Heart right ventricle (tissue), 16 donors: Measurements from ENCODE around the gene GIN1. TPM values are rescaled to one million over a fixed set of nuclear protein-coding genes. Genes with fewer than 3 reads are reported as not detected.

Experiments
- ATAC-seq, 8 donors: fragments of 200-7000 bp; cut with Tn5 transposase; one replicate each; pipeline ENCODE4 v1.9.1; 2020; ENCODE audit warnings: mild to moderate bottlenecking in 8 of 8, moderate library complexity in 8 of 8, moderate number of reproducible peaks in 1 of 8
- DNase-seq, 2 donors: peaks; one replicate each; pipeline ENCODE4 v3.0.0-alpha.2; 2020
- H3K27ac ChIP-seq, 10 donors: fragments of 200-600 bp; sonication (generic) in 2 of 10; one replicate each; pipeline versions ENCODE4 v1.5.0 to v1.8.0; 2020 to 2022; ENCODE audit warnings: mild to moderate bottlenecking in 3 of 10
- H3K27me3 ChIP-seq, 7 donors: fragments of 200-600 bp; one replicate each; pipeline ENCODE4 v1.8.0; 2021 to 2022; ENCODE audit warnings: mild to moderate bottlenecking in 2 of 7
- H3K36me3 ChIP-seq, 9 donors: fragments of 200-600 bp; sonication (generic) in 1 of 9; one replicate each; pipeline versions ENCODE4 v1.5.0 to v1.8.0; 2020 to 2022; ENCODE audit warnings: mild to moderate bottlenecking in 2 of 9
- H3K4me1 ChIP-seq, 9 donors: fragments of 200-600 bp; sonication (generic) in 1 of 9; one replicate each; pipeline versions ENCODE4 v1.5.0 to v1.8.0; 2020 to 2022; ENCODE audit warnings: mild to moderate bottlenecking in 4 of 9
- H3K4me3 ChIP-seq, 10 donors: fragments of 200-600 bp; sonication (generic) in 2 of 10; one replicate each; pipeline versions ENCODE4 v1.5.0 to v1.8.0; 2020 to 2022; ENCODE audit warnings: mild to moderate bottlenecking in 7 of 10, moderate library complexity in 2 of 10
- H3K9me3 ChIP-seq, 11 donors: fragments of 200-600 bp in 10 of 11; sonication (generic) in 2 of 11; one replicate each; pipeline versions ENCODE4 v1.5.0 to v1.8.0; 2013 to 2022; ENCODE audit warnings: mild to moderate bottlenecking in 2 of 11, control low read depth in 1 of 11, moderate library complexity in 1 of 11
- CTCF ChIP-seq, 9 donors: fragments of 200-600 bp; sonication (generic) in 2 of 9; IDR thresholded peaks; one replicate each; pipeline versions ENCODE4 v1.5.0 to v1.8.0; 2021 to 2022; ENCODE audit warnings: antibody characterized with exemption in 9 of 9, mild to moderate bottlenecking in 5 of 9, moderate library complexity in 1 of 9
- WGBS, 2 donors: extraction: QIAGEN DNeasy Blood & Tissue Kit; methylation state at CpG; one replicate each; pipeline ENCODE4 v1.1.7; 2013; ENCODE audit warnings: inconsistent platforms in 1 of 2; 5-methylcytosine and 5-hydroxymethylcytosine counted together
- intact Hi-C, 10 donors: fragments of 100-400 bp; cut with DNase I; formaldehyde crosslinking; loops; one replicate each; pipeline versions ENCODE4 v1.11.1 to v1.14.2; 2022
- polyA plus RNA-seq, 2 donors: library from polyadenylated mRNA; stranded (reverse); fragments of 200-250 nt; gene quantifications; one replicate each; pipeline ENCODE4 v1.2.3, GENCODE V29; 2013
- total RNA-seq, 10 donors: library from RNA; stranded (reverse); fragmentation: NEBNext Ultra II Directional in 3 of 10; extraction: Animal tissue kit (Norgen Biotek cat#: 25700) in 3 of 10; gene quantifications; one replicate each; pipeline versions ENCODE4 v1.2.1 to v1.2.4, GENCODE V29; 2021 to 2023
- donor health status: Arrhythmogenic right ventricular cardiomyopathy.
- donor health status: ischemic (EF 13 %, LVEDD 7.1; RV severe dilation, severe dysfunction).
- donor health status: healthy with polysubstance abuse.
- donor health status: DM: no; HTN: yes; CAD: no.
- donor health status: DM: no; HTN: no; CAD: no.
- donor health status: ischemic (EF 25% LVEDD 6.9; RV normal size, moderate dysfunction).
- donor health status: ischemic (EF 25% LVEDD 5.7; RV mildly dilated, moderate dysfunction).
- donor health status: healthy.
- donor health status: DM: yes; HTN: yes; CAD: no.
- donor health status: Ischemic cardiomyopathy.
- donor health status: ischemic (EF 35%, LVEDD 5.7; RV mildly dilated, moderate dysfunction).
- donor health status: nonischemic (EF 11% LVEDD 7.7; RV severe dilation, severe dysfunction).
- donor health status: DM: yes; HTN: yes; CAD: no.
- donor health status: PGD.
- donor health status: ischemic (EF 29% LVEDD 5.4; RV normal size, mild dysfunction).
- donor health status: nonischemic (EF 23%, LVEDD 6.1; RV moderate dilation, normal function).

Gene GIN1
- total and polyA plus RNA-seq, 12 donors, result 5.6 to 19.7 (median 13.4) TPM

GRCh38 chr5:103111468-103111867 is 8.5 kb downstream of the GIN1 start:
- 81 to 84% methylated on average over 2 of the region's 2 CpGs for WGBS, 2 donors

GRCh38 chr5:103110403-103110802 is 9.5 kb downstream of the GIN1 start:
- peaks cover 0 to 5% (median 0%) of the 10 kb centered on the region in 11 donors for H3K9me3 ChIP-seq
- H3K27me3 ChIP-seq, result no peaks in the 10 kb centered on the region
- H3K36me3 ChIP-seq, result peaks cover 0 to 30% (median 0%) of the 10 kb centered on the region in 9 donors
- H3K4me3 ChIP-seq, result no peak overlapping the region
- H3K4me1 ChIP-seq, result peaks cover 0 to 12% (median 0%) of the 10 kb centered on the region in 9 donors
- no peak for TF ChIP-seq CTCF (IDR thresholded peaks at IDR 0.05)
- WGBS, 2 donors, result 95 to 96% methylated on average over 2 of the region's 2 CpGs
- intact Hi-C loops, result loop anchor here in 1 of 10 donors (10.0 kb wide), 1 partner anchor 346 kb away; no protein-coding TSS in a partner anchor
- DNase-seq, result no peak
- H3K27ac ChIP-seq, result no peak overlapping the region
- no peak for ATAC-seq

More at GRCh38 chr5:103111468-103111867, 8.5 kb downstream of the GIN1 start:
- no peak for TF ChIP-seq CTCF (IDR thresholded peaks at IDR 0.05)
- H3K4me1 ChIP-seq, result peaks cover 0 to 12% (median 0%) of the 10 kb centered on the region in 9 donors
- H3K27ac ChIP-seq, result peak overlapping the region in 1 of 10 donors; percentile 41
- no peak for ATAC-seq
- no peak for DNase-seq
- peaks cover 0 to 21% (median 0%) of the 10 kb centered on the region in 9 donors for H3K36me3 ChIP-seq
- no peaks in the 10 kb centered on the region for H3K27me3 ChIP-seq
- H3K4me3 ChIP-seq, result no peak overlapping the region
- intact Hi-C loops, result loop anchor here in 1 of 10 donors (10.0 kb wide), 1 partner anchor 347 kb away; no protein-coding TSS in a partner anchor
- H3K9me3 ChIP-seq, result peaks cover 0 to 5% (median 0%) of the 10 kb centered on the region in 11 donors

GRCh38 chr5:103109277-103109676 is 10.7 kb downstream of the GIN1 start:
- no peak for TF ChIP-seq CTCF (IDR thresholded peaks at IDR 0.05)
- H3K4me3 ChIP-seq, result no peak overlapping the region
- H3K27me3 ChIP-seq, result no peaks in the 10 kb centered on the region
- DNase-seq (no peak), ATAC-seq (no peak)
- peaks cover 0 to 5% (median 0%) of the 10 kb centered on the region in 11 donors for H3K9me3 ChIP-seq
- intact Hi-C loops, result no loop called here
- H3K36me3 ChIP-seq, result peaks cover 0 to 42% (median 0%) of the 10 kb centered on the region in 9 donors
- no peak overlapping the region for H3K27ac ChIP-seq
- WGBS, 2 donors, result 69 to 85% methylated on average over 1 of the region's 1 CpG
- H3K4me1 ChIP-seq, result peaks cover 0 to 12% (median 0%) of the 10 kb centered on the region in 9 donors

GRCh38 chr5:103108086-103108485 is 11.9 kb downstream of the GIN1 start:
- peaks cover 0 to 5% (median 0%) of the 10 kb centered on the region in 11 donors for H3K9me3 ChIP-seq
- TF ChIP-seq CTCF (IDR thresholded peaks at IDR 0.05), result no peak
- no peak overlapping the region for H3K27ac ChIP-seq
- H3K27me3 ChIP-seq, result no peaks in the 10 kb centered on the region
- 68 to 96% methylated on average over 2 of the region's 2 CpGs for whole genome bisulfite sequencing, 2 donors
- H3K4me1 ChIP-seq, result peaks cover 0 to 12% (median 0%) of the 10 kb centered on the region in 9 donors
- H3K36me3 ChIP-seq, result peaks cover 0 to 54% (median 5%) of the 10 kb centered on the region in 9 donors
- intact Hi-C loops, result no loop called here
- H3K4me3 ChIP-seq, result no peak overlapping the region
- DNase-seq (no peak), ATAC-seq (no peak)
